Measurements from ENCODE around the gene GAL.

The GAL gene

GRCh38 chr11:68659158-68659921, 25.0 kb upstream of the GAL start:
- DNase-seq: no peak

- no peak for DNase-seq
Observed at GRCh38 chr11:68660066-68660810, 24.1 kb upstream of the GAL start.

DNA sequence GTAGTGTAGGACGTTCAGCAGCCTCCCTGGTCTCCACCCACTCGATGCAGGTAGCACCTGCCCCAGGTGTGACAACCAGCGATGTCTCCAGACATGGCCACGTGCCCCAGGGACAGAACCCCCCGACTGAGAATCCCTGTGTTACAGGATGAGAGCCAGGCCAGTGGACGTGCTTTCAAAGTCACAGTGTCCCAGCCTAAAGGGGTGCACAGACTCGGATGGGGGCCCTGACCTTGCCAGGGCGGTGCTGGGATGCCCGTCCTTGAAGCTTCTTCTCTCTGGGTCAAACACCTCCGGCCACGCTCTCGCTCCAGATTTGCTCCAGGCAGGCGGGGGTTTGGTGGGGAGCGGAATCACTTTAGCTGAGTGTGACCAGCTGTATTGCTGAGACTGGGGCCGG, 23.3 kb upstream of the GAL start:
- DNase-seq: no peak

DNA sequence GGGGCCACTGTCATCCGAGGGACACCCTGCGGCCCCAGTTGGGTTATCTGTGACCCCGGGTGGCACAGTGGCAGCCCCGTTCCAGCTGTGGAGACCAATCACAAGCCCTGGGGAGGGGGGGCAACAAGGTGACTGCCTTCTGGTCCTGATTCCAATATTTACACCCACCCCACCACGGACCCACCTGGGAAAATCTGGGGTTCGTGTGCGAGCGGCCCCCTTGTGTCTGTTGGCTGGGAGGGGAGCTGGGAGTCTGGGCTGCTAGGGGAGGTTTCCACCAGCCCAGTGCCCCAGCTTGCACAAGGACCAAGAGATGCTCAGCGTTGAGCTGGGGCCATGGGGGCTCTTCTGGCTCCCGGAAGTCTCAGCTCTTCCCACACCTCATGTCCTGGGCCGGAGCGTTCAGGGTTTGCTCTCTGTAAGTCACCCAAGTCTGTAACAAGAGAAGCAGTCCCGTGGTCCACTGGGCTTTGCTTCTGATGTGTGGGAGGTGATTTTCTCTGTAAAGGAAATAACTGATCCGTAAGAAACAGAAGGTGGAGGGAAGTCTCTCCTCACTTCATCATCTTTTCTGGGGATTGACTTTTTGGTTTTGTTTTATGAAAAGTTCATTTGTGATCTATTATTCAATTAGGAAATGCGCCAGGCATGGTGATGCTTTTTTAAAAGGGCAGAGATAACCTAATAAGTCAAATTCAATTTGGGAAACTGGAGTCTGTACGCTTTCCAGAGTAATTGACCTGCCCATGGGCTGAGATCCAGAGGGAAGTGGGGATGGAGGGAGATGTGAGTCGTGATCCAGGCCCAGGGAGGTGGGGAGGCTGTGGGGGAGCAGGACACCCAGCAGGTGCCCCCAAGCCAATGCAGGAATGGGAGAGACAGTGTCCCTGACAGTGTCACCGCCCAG, 22.4 kb upstream of the GAL start:
- no peak for DNase-seq

GRCh38 chr11:68663482-68664010, 20.8 kb upstream of the GAL start:
- DNase-seq: no peak

DNA sequence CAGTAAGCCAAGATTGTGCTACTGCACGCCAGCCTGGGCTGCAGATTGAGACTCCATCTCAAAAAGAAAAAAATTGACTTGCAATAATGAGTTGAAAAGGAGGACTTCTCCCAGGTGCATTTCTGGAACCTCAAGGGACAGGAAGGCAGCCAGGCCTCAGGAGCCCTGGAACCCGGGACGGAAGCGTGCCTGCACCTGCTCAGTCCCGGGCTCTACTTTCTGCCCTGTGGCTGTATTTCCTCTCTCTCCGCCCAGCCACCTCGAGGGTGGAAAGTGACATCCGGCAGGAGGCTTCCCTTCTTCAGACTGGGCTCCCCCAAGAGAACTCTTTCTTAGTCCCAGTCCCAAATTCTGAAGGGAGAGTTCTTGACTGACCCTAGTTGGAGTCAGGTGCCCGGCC, 20.2 kb upstream of the GAL start:
- DNase-seq: no peak

GRCh38 chr11:68664906-68665305, 19.4 kb upstream of the GAL start:
- DNase-seq: no peak

- DNase-seq: no peak
Observed at GRCh38 chr11:68665436-68665835, 18.9 kb upstream of the GAL start.

GRCh38 chr11:68666849-68667248, 17.5 kb upstream of the GAL start:
- no peak for DNase-seq

DNA sequence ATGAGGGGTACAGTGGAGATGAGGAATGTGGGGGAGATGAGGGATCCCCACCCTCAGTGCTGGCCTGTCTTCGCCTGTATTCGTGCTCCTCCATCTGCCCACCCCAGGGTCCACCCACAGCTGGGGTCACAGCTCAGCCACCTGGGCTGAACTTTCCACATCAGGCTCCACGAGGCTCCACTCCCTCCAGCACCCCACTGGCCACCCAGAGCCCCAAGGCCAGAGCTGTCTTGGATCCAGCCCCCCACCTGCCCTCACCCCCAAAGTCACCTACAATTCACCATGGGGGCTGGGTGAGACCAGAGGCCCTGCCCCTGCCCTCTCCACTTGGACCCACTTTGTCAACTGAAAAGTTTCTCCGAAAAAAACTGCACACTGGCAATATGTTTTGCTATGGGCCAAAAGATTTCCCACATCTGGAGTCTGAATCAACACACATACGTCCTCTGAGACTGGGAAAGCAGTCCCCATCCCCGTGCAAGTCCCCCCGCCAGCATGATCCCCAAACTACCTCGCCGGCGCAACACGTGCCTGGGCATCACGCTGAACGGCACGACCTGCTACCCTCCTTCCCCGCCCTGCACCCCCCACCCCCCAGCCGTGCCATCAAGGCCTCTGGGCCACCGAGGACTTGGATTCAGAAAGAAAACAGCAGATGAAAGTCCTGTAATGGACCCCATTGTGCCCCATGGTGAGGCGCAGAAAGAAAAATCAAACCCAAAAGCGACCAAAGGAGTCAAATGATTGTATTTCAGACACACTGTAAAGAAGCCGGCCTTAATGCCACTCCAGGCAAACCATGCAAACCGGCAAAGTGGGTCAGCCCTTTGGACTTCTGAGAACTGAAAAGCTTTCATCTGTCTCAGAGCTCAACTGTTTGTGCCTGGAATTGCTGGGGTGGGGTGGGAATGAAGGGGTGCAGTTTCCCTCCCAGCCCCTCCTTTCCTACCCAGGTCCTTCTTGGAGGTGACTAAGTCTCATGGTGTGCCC, 16.5 kb upstream of the GAL start:
- no peak for DNase-seq

DNA sequence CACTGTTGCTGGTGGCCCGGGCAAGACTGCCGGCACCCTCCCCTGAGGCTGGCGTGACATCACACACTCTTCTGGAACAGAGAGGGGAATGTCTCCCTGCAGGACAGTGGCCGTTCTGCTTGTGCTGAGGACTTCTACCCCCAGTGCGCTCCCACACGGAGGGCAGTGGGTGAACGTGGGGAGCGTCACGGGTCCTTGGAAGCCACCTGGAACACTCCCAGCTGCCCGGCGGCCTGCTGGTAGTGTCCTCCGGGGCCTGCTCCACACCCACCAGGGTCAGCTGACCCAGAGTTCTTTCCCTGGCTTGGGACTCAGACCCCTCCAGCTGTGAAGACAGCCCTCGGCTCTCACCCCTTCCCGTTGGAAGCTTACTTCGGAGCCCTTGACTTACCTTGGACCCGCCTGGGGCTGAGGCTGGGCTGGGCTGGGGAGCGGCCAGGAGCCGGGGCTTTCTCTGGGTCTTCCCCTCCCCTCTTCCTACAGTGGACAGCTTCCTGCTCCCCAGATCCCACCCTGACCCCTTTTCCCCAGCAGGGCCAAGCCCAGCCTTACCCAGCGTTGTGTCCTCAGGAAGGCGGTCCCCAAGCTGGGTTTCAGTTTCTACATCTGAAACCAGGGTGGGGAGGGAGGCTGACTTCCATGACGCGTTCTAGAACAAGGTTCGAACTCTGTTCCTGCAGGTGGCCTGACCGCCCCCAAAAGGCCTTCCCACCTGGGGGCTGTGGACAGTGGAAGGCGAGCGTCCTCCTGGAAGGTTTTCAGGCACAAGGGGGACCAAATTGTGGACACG, 14.8 kb upstream of the GAL start:
- no peak for DNase-seq

DNA sequence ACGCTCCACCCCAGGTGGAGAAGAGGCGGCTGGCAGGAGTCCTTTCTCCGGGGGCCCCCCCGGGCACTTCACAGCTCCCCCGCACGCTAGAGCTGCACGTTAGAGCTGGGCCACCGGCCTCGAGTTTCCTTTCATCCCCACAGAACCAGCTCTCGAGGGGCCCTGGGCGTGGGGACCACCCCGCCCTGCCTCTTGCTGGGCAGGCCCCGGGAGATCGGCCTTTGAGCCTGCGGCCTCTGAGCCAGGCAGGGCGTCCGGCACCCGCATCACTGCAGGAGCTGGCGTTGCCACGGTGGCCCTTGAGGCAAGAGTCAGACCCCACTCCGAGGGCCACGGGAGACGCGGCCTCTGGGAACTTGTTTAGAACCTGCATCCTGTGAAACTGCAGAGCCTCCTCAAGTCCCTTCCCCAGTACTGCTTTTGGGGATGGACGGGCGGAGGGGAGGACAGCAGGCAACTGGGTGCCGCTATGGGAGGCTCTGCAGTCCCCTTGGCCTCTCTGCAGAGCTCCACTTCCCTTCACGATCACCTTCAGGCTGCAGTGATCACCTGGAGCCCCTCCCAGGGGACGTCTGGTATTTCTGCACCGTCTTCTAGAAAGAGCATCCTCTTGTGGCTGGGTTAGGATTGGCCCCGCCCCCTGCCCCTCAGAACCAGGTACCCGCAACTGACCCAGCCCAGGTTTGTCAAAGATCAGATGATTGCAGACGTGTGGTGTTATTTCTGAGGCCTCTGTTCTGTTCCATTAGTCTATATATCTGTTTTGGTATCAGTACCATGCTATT, 13.9 kb upstream of the GAL start:
- DNase-seq: no peak

DNA sequence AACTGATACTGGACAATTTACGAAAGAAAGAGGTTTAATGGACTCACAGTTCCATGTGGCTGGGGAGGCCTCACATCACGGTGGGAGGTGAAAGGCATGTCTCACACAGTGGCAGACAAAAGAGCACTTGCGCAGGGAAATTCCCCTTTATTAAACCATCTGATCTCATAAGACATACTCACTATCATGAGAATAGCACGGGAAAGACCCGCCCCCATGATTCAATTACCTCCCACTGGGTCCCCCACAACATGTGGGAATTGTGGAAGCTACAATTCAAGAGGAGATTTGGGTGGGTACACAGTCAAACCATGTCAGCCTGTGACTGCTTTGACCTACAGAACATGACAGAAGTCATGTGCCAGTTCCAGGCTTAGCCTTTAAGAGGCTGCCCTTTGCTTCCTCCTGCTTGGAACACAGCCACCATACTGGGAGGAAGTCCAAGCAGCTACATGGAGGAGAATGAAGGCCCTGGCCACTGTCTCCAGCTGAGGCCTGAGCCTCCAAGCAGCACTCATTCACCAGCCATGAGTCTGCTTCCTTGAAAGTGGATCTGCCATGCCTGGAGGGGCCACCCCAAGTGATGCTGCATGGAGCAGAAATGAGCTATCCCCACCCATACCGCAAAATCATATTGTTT, 10.9 kb upstream of the GAL start:
- DNase-seq: no peak

GRCh38 chr11:68673991-68674390, 10.4 kb upstream of the GAL start:
- DNase-seq: no peak

DNA sequence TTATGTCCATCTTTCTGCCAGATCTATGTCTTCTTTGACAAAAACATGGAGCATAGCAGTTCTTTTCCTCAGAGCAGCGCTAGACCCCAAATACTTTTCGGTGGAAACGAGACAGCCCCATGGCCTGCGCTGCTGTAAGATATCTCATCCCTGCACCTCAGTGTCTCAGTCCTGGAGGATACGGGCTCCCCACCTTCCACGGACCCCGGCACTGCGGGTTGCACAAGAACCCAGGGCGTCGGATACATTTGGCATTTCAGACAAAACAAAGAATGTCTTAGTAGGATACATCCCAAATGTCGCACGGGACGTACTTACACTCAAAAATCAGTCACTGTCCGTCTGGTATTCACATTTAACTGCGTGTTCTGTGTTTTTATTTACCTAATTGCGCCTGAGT, 9.9 kb upstream of the GAL start:
- no peak for DNase-seq

GRCh38 chr11:68677432-68677831, 6.9 kb upstream of the GAL start:
- no peak for DNase-seq

GRCh38 chr11:68678031-68678441, 6.3 kb upstream of the GAL start:
- no peak for DNase-seq

- no peak for DNase-seq
Observed at GRCh38 chr11:68680541-68681231, 3.7 kb upstream of the GAL start.

DNA sequence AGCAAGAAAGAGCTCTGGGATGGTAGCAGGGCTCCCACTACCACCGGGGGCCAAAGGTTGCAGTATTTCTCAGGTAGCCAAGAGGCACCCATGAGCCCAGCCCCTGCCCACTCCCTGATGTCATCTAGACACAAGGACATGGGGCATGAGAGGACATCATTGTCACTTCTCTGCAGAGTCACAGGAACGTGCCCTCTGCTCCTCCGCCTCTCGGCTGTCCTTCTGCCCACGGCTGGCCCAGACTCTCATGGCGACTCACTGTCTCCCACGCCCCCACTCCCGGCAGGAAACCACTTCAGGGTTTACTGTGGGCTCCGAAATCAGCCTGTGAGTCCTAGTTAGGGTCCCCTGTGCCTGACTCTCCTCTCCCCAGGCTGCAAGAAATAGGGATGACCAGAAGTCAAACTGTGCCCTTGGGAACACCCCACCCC, 1.8 kb upstream of the GAL start:
- no peak for DNase-seq
